MG63 (cell line): Measurements from ENCODE around the gene NANOGP8. TPM values are rescaled to one million over a fixed set of nuclear protein-coding genes. Genes with fewer than 3 reads are reported as not detected.

Source experiments
- DNase-seq: peaks from one replicate; pipeline ENCODE4 v3.0.0-alpha.2; 2020
- H3K27me3 ChIP-seq: fragments of 250-450 bp; sonication (Bioruptor Pico); 2 replicates; pipeline ENCODE4 v1.5.1; 2020; ENCODE audit warnings: mild to moderate bottlenecking, moderate library complexity
- H3K36me3 ChIP-seq: fragments of 250-450 bp; sonication (Bioruptor Pico); 2 replicates; pipeline ENCODE4 v1.5.1; 2020; ENCODE audit warnings: mild to moderate bottlenecking, moderate library complexity
- H3K4me3 ChIP-seq: fragments of 250-450 bp; sonication (Bioruptor Pico); 2 replicates; pipeline ENCODE4 v1.5.1; 2020; ENCODE audit warnings: mild to moderate bottlenecking, moderate library complexity
- H3K9me3 ChIP-seq: fragments of 250-450 bp; sonication (Bioruptor Pico); 2 replicates; pipeline ENCODE4 v1.5.1; 2020; ENCODE audit warnings: mild to moderate bottlenecking, moderate library complexity
- total RNA-seq: library from RNA; depleted of rRNA; stranded (reverse); fragments of >200 nt; shearing (Covaris generic); gene quantifications from 2 replicates; pipeline ENCODE4 v1.2.3, GENCODE V29; 2014; ENCODE audit warnings: low replicate concordance; rRNA removed

NANOGP8 gene
- total RNA-seq, 1 experiment from 2014 or later = not detected

DNA sequence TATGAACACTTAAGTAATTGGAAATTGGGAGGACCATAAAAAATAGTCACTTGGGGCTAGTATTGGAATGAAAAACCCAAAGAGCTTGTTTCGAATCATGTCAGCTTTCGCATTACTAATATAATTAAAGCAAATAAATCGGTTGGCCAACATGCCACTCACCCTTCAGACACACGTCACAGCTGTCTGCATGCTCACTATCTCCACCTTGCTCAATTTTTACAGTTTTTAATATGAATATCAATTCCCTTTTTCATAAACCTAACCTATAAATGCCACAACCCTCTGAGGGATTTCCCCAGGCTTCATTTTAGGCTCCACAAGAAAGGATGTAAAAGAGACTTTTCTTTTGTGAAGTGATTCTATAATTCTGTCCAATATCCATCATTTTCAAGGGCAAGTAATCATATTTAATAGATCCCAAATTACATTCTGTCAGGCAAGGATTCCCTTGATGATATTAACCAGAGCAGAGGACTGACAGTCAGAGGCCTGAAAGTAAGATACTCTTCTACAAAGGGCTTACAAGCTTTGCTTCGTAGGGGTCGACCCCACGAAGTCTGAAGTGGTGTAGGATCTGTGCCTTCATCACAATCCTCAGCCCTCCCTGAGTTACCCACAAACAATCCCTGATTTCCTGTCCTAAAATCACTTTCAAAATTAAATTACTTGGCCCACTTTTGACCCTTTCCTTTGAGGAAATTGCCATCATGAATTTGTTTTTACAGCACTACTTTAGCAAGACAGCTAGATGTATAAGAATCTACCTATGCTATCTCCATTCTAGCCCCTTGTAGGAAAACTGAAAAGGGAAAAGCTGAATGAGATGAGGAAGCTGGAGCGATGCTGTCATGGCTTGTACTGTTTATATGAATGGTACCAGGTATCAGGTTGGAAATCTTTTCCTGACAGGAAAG is 44.5 kb downstream of the NANOGP8 start:
- H3K9me3 ChIP-seq = no peaks in the 10 kb centered on the region
- DNase-seq = no peak
- no peaks in the 10 kb centered on the region for H3K36me3 ChIP-seq
- H3K27me3 ChIP-seq = no peaks in the 10 kb centered on the region
- H3K4me3 ChIP-seq = no peak overlapping the region

DNA sequence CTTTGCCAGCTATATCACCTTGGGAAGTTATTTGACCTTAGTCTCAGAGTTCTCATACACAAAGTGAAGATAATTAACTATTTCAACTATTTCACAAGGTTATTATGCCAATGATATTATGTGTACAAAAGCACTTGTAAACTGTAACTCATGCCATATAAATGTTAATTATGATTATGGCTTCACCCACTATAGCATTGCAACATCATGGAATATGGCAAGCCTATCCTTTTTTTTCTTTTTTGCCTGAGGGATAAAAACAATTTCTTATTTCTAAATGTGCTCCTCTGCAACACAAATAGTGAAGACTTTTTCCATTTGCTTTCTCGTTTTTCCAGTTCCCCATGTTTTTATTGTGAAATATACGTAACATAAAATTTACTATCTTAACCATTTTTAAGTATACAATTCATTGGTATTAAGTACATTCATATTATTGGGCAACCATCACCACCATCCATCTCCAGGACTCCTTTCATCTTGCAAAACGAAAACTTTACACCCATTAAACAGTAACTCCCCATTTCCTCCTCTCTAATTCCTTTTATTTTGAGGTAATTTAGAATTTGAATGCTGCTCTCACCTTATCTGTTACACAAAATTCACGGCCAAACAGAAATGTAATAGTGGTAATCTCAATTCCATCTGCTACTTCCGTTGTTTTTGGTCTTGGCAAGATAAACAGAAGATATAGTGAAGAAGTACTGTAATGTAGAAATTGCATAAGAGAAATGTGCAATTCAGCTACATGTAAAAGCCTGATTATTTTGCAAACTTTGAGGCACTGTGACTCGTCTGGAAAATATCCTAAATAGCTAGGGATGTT is 46.3 kb downstream of the NANOGP8 start:
- no peak overlapping the region for H3K4me3 ChIP-seq
- H3K9me3 ChIP-seq = no peaks in the 10 kb centered on the region
- no peak for DNase-seq
- no peaks in the 10 kb centered on the region for H3K27me3 ChIP-seq
- H3K36me3 ChIP-seq = no peaks in the 10 kb centered on the region

Other genes with a start within 250 kb of the NANOGP8 start
- gene AQR, start 115.6 kb downstream of the NANOGP8 start, total RNA-seq = 10.9 and 15.5 TPM in 2 replicates
- gene ZNF770, start 97.0 kb downstream of the NANOGP8 start, total RNA-seq = 6.6 and 13.7 TPM in 2 replicates